HepG2 (cell line): ENCODE measurements around the gene THSD8. TPM values are rescaled to one million over a fixed set of nuclear protein-coding genes. Genes with fewer than 3 reads are reported as not detected.

Source experiments
- ATF7 ChIP-seq, 2 experiments: fragments of 450-650 bp in 1 of 2; sonication (generic) in 1 of 2; formaldehyde crosslinking in 1 of 2; IDR thresholded peaks; 2 replicates each; pipeline versions ENCODE4 v1.4.0 to v1.6.1; 2016 to 2020; ENCODE audit warnings: antibody characterized with exemption in 1 of 2, mild to moderate bottlenecking in 1 of 2, missing genetic modification reagents in 1 of 2
- ERF ChIP-seq: IDR thresholded peaks from 2 replicates; pipeline ENCODE4 v1.6.1; 2018; ENCODE audit warnings: missing biosample characterization, missing genetic modification reagents
- GATAD1 ChIP-seq: IDR thresholded peaks from 2 replicates; pipeline ENCODE4 v1.6.1; 2016; ENCODE audit warnings: missing genetic modification reagents, missing compliant biosample characterization
- HES4 ChIP-seq: sonication (generic); formaldehyde crosslinking; IDR thresholded peaks from 2 replicates; pipeline ENCODE4 v1.9.0; 2021; ENCODE audit warnings: mild to moderate bottlenecking, missing genetic modification reagents, borderline replicate concordance
- JDP2 ChIP-seq: sonication (generic); formaldehyde crosslinking; IDR thresholded peaks from 2 replicates; pipeline ENCODE4 v1.8.1; 2022; ENCODE audit warnings: missing genetic modification reagents, borderline replicate concordance
- KDM1A ChIP-seq: IDR thresholded peaks from 2 replicates; pipeline ENCODE4 v1.6.1; 2016; ENCODE audit warnings: missing compliant biosample characterization
- MZF1 ChIP-seq: sonication (generic); formaldehyde crosslinking; IDR thresholded peaks from 2 replicates; pipeline ENCODE4 v1.8.1; 2023; ENCODE audit warnings: mild to moderate bottlenecking, missing genetic modification reagents, borderline replicate concordance
- NR2F6 ChIP-seq, 2 experiments: IDR thresholded peaks; 2 replicates each; pipeline ENCODE4 v1.6.1; 2016; ENCODE audit warnings: antibody characterized with exemption in 1 of 2, mild to moderate bottlenecking in 1 of 2
- PRDM10 ChIP-seq: sonication (generic); formaldehyde crosslinking; IDR thresholded peaks from 2 replicates; pipeline ENCODE4 v1.4.0; 2020; ENCODE audit warnings: low read depth, missing genetic modification reagents
- RBM39 ChIP-seq: fragments of 200-400 bp; formaldehyde crosslinking; IDR thresholded peaks from one replicate; pipeline ENCODE4 v1.6.1; 2018; ENCODE audit warnings: antibody characterized with exemption, mild to moderate bottlenecking, low read depth, low read length; ENCODE audit not compliant: poor library complexity, severe bottlenecking
- RFX1 ChIP-seq: fragments of 450-650 bp; IDR thresholded peaks from 2 replicates; pipeline ENCODE4 v1.6.1; 2017
- SIN3A ChIP-seq: IDR thresholded peaks from 2 replicates; pipeline ENCODE4 v1.6.1; 2011; ENCODE audit warnings: low read depth, mild to moderate bottlenecking, control low read depth, low read length, borderline replicate concordance
- TCF7L2 ChIP-seq: IDR thresholded peaks from 2 replicates; pipeline ENCODE4 v1.6.1; 2011; ENCODE audit warnings: mild to moderate bottlenecking, low read depth, low read length, moderate library complexity
- ZBTB1 ChIP-seq: sonication (generic); formaldehyde crosslinking; IDR thresholded peaks from 2 replicates; pipeline ENCODE4 v1.4.0; 2020; ENCODE audit warnings: missing genetic modification reagents, borderline replicate concordance
- ZBTB4 ChIP-seq: sonication (generic); formaldehyde crosslinking; IDR thresholded peaks from 2 replicates; pipeline ENCODE4 v1.4.0; 2020; ENCODE audit warnings: missing genetic modification reagents, mild to moderate bottlenecking, borderline replicate concordance
- ZNF234 ChIP-seq: sonication (generic); formaldehyde crosslinking; conservative IDR thresholded peaks from 2 replicates; pipeline ENCODE4 v1.5.1; 2020; ENCODE audit warnings: mild to moderate bottlenecking, missing genetic modification reagents
- ZNF512 ChIP-seq: sonication (generic); formaldehyde crosslinking; IDR thresholded peaks from 2 replicates; pipeline ENCODE4 v1.4.0; 2020; ENCODE audit warnings: mild to moderate bottlenecking, missing genetic modification reagents
- ZNF572 ChIP-seq: sonication (generic); formaldehyde crosslinking; IDR thresholded peaks from 2 replicates; pipeline ENCODE4 v1.5.1; 2020; ENCODE audit warnings: mild to moderate bottlenecking, missing genetic modification reagents
- ZNF674 ChIP-seq: sonication (generic); formaldehyde crosslinking; IDR thresholded peaks from 2 replicates; pipeline ENCODE4 v1.5.0; 2020; ENCODE audit warnings: low read depth, mild to moderate bottlenecking, missing genetic modification reagents
- ZNF773 ChIP-seq: sonication (generic); formaldehyde crosslinking; IDR thresholded peaks from 2 replicates; pipeline ENCODE4 v1.4.0; 2020; ENCODE audit warnings: missing genetic modification reagents, borderline replicate concordance
- ZSCAN29 ChIP-seq: sonication (generic); formaldehyde crosslinking; conservative IDR thresholded peaks from 2 replicates; pipeline ENCODE4 v1.4.0; 2020; ENCODE audit warnings: mild to moderate bottlenecking, missing genetic modification reagents
- polyA plus RNA-seq, 8 experiments: library from polyadenylated mRNA; depleted of rRNA in 3 of 8; stranded (reverse) in 7 of 8; unstranded in 1 of 8; fragments of >200 nt; fragmentation: Illumina TruSeq in 4 of 8; extraction: Trizol in 4 of 8; gene quantifications; 2 replicates each; pipeline versions ENCODE4 v1.2.1 to v1.2.3, GENCODE V29; 2011 to 2016; ENCODE audit warnings: low read depth in 4 of 8, missing spikeins in 1 of 8, mixed read lengths in 1 of 8; ENCODE audit not compliant: insufficient read depth in 1 of 8
- total RNA-seq, 5 experiments: library from RNA; depleted of rRNA; stranded (reverse); fragments of >200 nt; fragmentation: Illumina TruSeq; extraction: Trizol; gene quantifications; 2 replicates each; pipeline ENCODE4 v1.2.3, GENCODE V29; 2016; ENCODE audit warnings: low read depth in 1 of 5

Gene THSD8
- total and polyA plus RNA-seq, 2 of the 13 experiments (the other 11 are each of a cell fraction or from before 2014, with no cell fraction given): 4.8 to 14.9 TPM

GRCh38 chr19:12789904-12790619, 11.8 kb upstream of the THSD8 start (continued):
- TF ChIP-seq ZSCAN29 (CRISPR knock-in tag): no peak
- TF ChIP-seq GATAD1: 0 out of 2 replicates have a peak, but pooled peaks have one; percentile 16
- no peak for TF ChIP-seq ZNF674 (CRISPR knock-in tag)
- peak; percentile 3; the same call in 1 of the 2 replicates for TF ChIP-seq SIN3A
- no peak for TF ChIP-seq JDP2
- no peak for TF ChIP-seq MZF1
- TF ChIP-seq ZNF572 (CRISPR knock-in tag): no peak
- no peak for TF ChIP-seq ZNF512 (CRISPR knock-in tag)
- peak; percentile 96 for TF ChIP-seq RFX1
- peak; percentile 66 for TF ChIP-seq RBM39
- peak; percentile 34; the same call in 1 of the 2 replicates for TF ChIP-seq ATF7 (IDR thresholded peaks at IDR 0.05)
- TF ChIP-seq ATF7 (CRISPR knock-in tag; IDR thresholded peaks at IDR 0.05): no peak
- TF ChIP-seq PRDM10 (CRISPR knock-in tag): peak; percentile 99
- TF ChIP-seq ZNF234 (CRISPR knock-in tag): no peak
- no peak for TF ChIP-seq HES4 (CRISPR knock-in tag)
- no peak for TF ChIP-seq TCF7L2
- peak; percentile 55; the same call in 1 of the 2 replicates for TF ChIP-seq ERF (CRISPR knock-in tag)
- no peak for TF ChIP-seq ZNF773
- TF ChIP-seq NR2F6 (IDR thresholded peaks at IDR 0.05): no peak
- TF ChIP-seq NR2F6 (CRISPR knock-in tag; IDR thresholded peaks at IDR 0.05): 0 out of 2 replicates have a peak, but pooled peaks have one; percentile 9
- TF ChIP-seq ZBTB4 (CRISPR knock-in tag): no peak
- TF ChIP-seq ZBTB1: no peak
- TF ChIP-seq KDM1A (CRISPR knock-in tag): no peak
